GM12892 (cell line): ENCODE measurements around the gene TNPO3.

Experiments used
- POLR2A ChIP-seq: IDR thresholded peaks from 2 replicates; pipeline ENCODE4 v1.6.1; 2011; ENCODE audit warnings: low read depth, low read length, control low read depth
- POLR2AphosphoS5 ChIP-seq: IDR thresholded peaks from 2 replicates; pipeline ENCODE4 v1.6.1; 2011; ENCODE audit warnings: low read depth, low read length, control low read depth
- TAF1 ChIP-seq: IDR thresholded peaks from 2 replicates; pipeline ENCODE4 v1.6.1; 2011; ENCODE audit warnings: low read depth, mild to moderate bottlenecking, control low read depth, low read length, borderline replicate concordance

DNA sequence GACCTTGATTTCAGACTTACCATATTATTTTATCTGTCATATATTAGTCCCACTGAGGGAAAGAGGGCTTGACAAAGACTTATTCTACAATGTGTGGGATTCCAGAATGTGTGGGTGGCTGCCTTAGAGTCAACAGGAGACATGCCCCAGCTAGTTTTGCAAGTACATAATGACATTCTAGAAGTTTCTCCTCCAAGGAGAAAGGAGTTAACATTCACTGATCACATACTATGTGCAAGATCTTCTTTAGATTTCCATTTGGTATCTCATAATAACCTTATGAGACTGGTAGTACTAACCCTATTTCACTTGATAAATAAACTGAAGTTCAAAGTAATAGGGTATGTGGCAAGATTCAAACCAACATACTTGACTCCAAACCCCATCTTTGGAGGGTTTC, 92.0 kb downstream of the TNPO3 start:
- TF ChIP-seq POLR2A (no peak), TAF1 (no peak), POLR2AphosphoS5 (no peak)
